B cell (primary cell): ENCODE measurements around the gene MNX1. TPM values are rescaled to one million over a fixed set of nuclear protein-coding genes. Genes with fewer than 3 reads are reported as not detected.
A peak's percentile ranks its signal among the peaks of the same experiment; 100 is the strongest.

ENCODE experiments used
- ATAC-seq: fragments of 200-7000 bp; cut with Tn5 transposase; one replicate; pipeline ENCODE4 v1.10.0; 2021; ENCODE audit warnings: low read depth, mild to moderate bottlenecking, moderate number of reproducible peaks, moderate library complexity
- CTCF ChIA-PET: fragments of 350-600 bp; sonication (Branson Sonifier 250); formaldehyde crosslinking; loops from one replicate; lab custom pipeline; 2021; ENCODE audit warnings: antibody characterized with exemption, inconsistent platforms; lab: Charles Lee
- POLR2A ChIA-PET: fragments of 350-600 bp; sonication (Branson Sonifier 250); formaldehyde crosslinking; loops from one replicate; lab custom pipeline; 2021; ENCODE audit warnings: antibody characterized with exemption; lab: Charles Lee
- DNase-seq: peaks from one replicate; pipeline ENCODE4 v3.0.0; 2013
- H2AFZ ChIP-seq: 2 replicates; pipeline ENCODE4 v1.6.1; 2012; ENCODE audit warnings: mild to moderate bottlenecking, low read depth, low read length; ENCODE audit not compliant: insufficient read depth, poor library complexity, severe bottlenecking
- H3K27ac ChIP-seq, 2 donors: 1 replicate in 1 of 2; 2 replicates in 1 of 2; pipeline ENCODE4 v1.5.1; 2012 to 2013; ENCODE audit warnings: low read length in 2 of 2, mild to moderate bottlenecking in 2 of 2, moderate library complexity in 1 of 2
- H3K27me3 ChIP-seq, 4 experiments: fragments of 200-600 bp in 1 of 4; sonication (generic) in 1 of 4; replicated peaks in 1 of 4; 1 replicate in 2 of 4; 2 replicates in 2 of 4; pipeline versions ENCODE4 v1.6.1 to v1.7.0; 2013 to 2016; ENCODE audit warnings: low read length in 3 of 4, mild to moderate bottlenecking in 2 of 4, mixed read lengths in 1 of 4, moderate library complexity in 1 of 4; ENCODE audit not compliant: insufficient read depth in 4 of 4, control insufficient read depth in 3 of 4; ENCODE audit errors: control extremely low read depth in 1 of 4
- H3K36me3 ChIP-seq, 2 experiments: replicated peaks in 1 of 2; 1 replicate in 1 of 2; 2 replicates in 1 of 2; pipeline versions ENCODE4 v1.6.1 to v1.7.1; 2013; ENCODE audit warnings: low read length in 1 of 2; ENCODE audit not compliant: insufficient read depth in 2 of 2, control insufficient read depth in 1 of 2; ENCODE audit errors: control extremely low read depth in 1 of 2, extremely low read depth in 1 of 2
- H3K4me1 ChIP-seq, 2 donors: fragments of 200-600 bp in 1 of 2; sonication (generic) in 1 of 2; 1 replicate in 1 of 2; 2 replicates in 1 of 2; pipeline versions ENCODE4 v1.5.1 to v1.6.1; 2013 to 2017; ENCODE audit warnings: low read length in 2 of 2; ENCODE audit not compliant: control insufficient read depth in 2 of 2, insufficient read depth in 2 of 2
- H3K4me2 ChIP-seq: replicated peaks from 2 replicates; pipeline ENCODE3; 2012; ENCODE audit warnings: mild to moderate bottlenecking, low read depth, low read length; ENCODE audit not compliant: poor library complexity, severe bottlenecking
- H3K4me3 ChIP-seq, 5 experiments: fragments of 200-600 bp in 1 of 5; sonication (generic) in 1 of 5; 1 replicate in 3 of 5; 2 replicates in 2 of 5; pipeline versions ENCODE4 v1.5.1 to v1.7.0; 2011 to 2016; ENCODE audit warnings: low read length in 4 of 5, mild to moderate bottlenecking in 4 of 5, low read depth in 2 of 5, control low read depth in 1 of 5, moderate library complexity in 1 of 5; ENCODE audit not compliant: insufficient read depth in 1 of 5; ENCODE audit errors: control extremely low read depth in 1 of 5, extremely low read depth in 1 of 5
- H3K79me2 ChIP-seq: fragments of 200-600 bp; sonication (generic); one replicate; pipeline ENCODE4 v1.6.0; 2016; ENCODE audit warnings: low read length; ENCODE audit not compliant: control insufficient read depth, insufficient read depth
- H3K9ac ChIP-seq: fragments of 200-600 bp; sonication (generic); 2 replicates; pipeline ENCODE4 v1.6.1; 2017; ENCODE audit warnings: mild to moderate bottlenecking, low read length, moderate library complexity
- H3K9me3 ChIP-seq, 3 donors: one replicate each; pipeline versions ENCODE4 v1.6.1 to v1.7.1; 2013; ENCODE audit warnings: low read length in 2 of 3; ENCODE audit not compliant: control insufficient read depth in 2 of 3, insufficient read depth in 1 of 3; ENCODE audit errors: control extremely low read depth in 1 of 3
- H4K20me1 ChIP-seq: 2 replicates; pipeline ENCODE4 v1.6.0; 2012; ENCODE audit warnings: mild to moderate bottlenecking, low read length; ENCODE audit not compliant: insufficient read depth, control insufficient read depth, poor library complexity, severe bottlenecking
- H3K27ac Mint-ChIP-seq: one replicate; pipeline ENCODE4 v1.8.0; 2021; ENCODE audit warnings: mixed read lengths
- H3K27me3 Mint-ChIP-seq: one replicate; pipeline ENCODE4 v1.8.0; 2021; ENCODE audit warnings: mixed read lengths
- H3K4me1 Mint-ChIP-seq: one replicate; pipeline ENCODE4 v1.8.0; 2021; ENCODE audit warnings: mixed read lengths
- H3K4me3 Mint-ChIP-seq: one replicate; pipeline ENCODE4 v1.8.0; 2021; ENCODE audit warnings: mixed read lengths
- H3K9me3 Mint-ChIP-seq: one replicate; pipeline ENCODE4 v1.8.0; 2022; ENCODE audit warnings: mixed read lengths; ENCODE audit not compliant: insufficient read depth
- EZH2 ChIP-seq: IDR thresholded peaks from 2 replicates; pipeline ENCODE4 v1.6.1; 2012; ENCODE audit warnings: borderline replicate concordance, low read depth, mild to moderate bottlenecking, moderate library complexity, low read length; ENCODE audit not compliant: insufficient read depth, poor library complexity, severe bottlenecking
- WGBS: methylation state at CpG from one replicate; pipeline ENCODE4 v1.1.5; 2013; ENCODE audit warnings: missing lambda C conversion rate; ENCODE audit not compliant: insufficient coverage; 5-methylcytosine and 5-hydroxymethylcytosine counted together
- intact Hi-C: fragments of 100-400 bp; cut with micrococcal nuclease; formaldehyde crosslinking; loops from one replicate; pipeline ENCODE4 v1.10.0; 2022
- polyA plus RNA-seq: library from polyadenylated mRNA; depleted of rRNA; stranded (reverse); fragments of >200 nt; gene quantifications from 2 replicates; pipeline ENCODE4 v1.2.3, GENCODE V29; 2012
- total RNA-seq, 2 donors: library from RNA; stranded (reverse); fragments of 120-200 nt in 1 of 2; gene quantifications; 1 replicate in 1 of 2; 2 replicates in 1 of 2; pipeline versions ENCODE4 v1.2.3 to v1.2.4, GENCODE V29; 2013 to 2022
- TF ChIP-seq, protein P1 (sequence below): fragments of 200-600 bp; IDR thresholded peaks from one replicate; pipeline ENCODE4 v1.8.0; 2022; ENCODE audit warnings: antibody characterized with exemption, mild to moderate bottlenecking

The MNX1 gene
- total and polyA plus RNA-seq, 2 donors (not counting 1 experiment from before 2014, with no cell fraction given): not detected

DNA sequence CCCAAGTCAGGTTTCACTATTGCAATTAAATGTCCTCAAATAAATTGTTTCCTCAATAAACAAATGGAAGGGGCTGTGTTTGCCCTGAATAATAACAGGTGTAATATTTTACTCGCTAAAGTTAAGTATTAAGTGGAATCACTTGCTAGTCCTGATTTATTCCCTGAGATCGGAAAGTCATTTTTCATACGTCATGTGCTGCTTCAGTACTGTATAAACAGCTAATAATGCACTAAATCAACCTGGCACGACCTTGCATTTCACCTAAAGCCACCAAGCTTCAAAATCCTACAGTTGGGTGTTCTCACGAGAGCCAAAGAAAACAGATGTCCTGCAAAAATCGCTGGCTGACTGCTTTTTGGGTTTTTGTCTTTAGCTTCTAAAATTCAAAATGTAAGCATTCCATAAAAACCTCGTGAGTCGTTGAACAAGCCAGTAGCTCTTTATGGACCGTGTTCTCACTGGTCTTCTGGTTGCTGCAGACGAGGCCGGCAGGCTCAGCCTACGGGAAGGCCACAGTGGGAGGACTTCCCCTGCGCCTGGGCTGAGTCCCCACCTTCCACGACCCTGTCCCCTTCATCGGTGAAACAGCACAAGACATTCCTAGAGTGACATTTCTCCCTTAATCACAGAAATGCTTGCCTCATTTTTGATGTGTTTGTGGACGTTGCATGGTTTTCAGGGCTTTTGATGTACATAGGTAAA is 17.9 kb upstream of the MNX1 start:
- no peak overlapping the region for H3K4me3 Mint-ChIP-seq
- H3K4me3 ChIP-seq: no peak overlapping the region
- no peaks in the 10 kb centered on the region for H3K9me3 ChIP-seq
- H2AFZ ChIP-seq: no peak overlapping the region
- no peak for DNase-seq
- intact Hi-C loops: no loop called here
- CTCF ChIA-PET: no interaction called here
- no peaks in the 10 kb centered on the region for H3K36me3 ChIP-seq
- no peak overlapping the region for H3K27ac Mint-ChIP-seq
- H3K9me3 Mint-ChIP-seq: no peaks in the 10 kb centered on the region
- no peaks in the 10 kb centered on the region for H4K20me1 ChIP-seq
- H3K9ac ChIP-seq: no peak overlapping the region
- H3K27ac ChIP-seq: no peak overlapping the region
- H3K27me3 Mint-ChIP-seq: peaks cover 65% of the 10 kb centered on the region
- no peaks in the 10 kb centered on the region for H3K79me2 ChIP-seq
- no peaks in the 10 kb centered on the region for H3K4me1 ChIP-seq
- peaks cover 0 to 33% (median 18%) of the 10 kb centered on the region in 4 experiments for H3K27me3 ChIP-seq
- no peak overlapping the region for H3K4me2 ChIP-seq
- H3K4me1 Mint-ChIP-seq: no peaks in the 10 kb centered on the region
- ATAC-seq: no peak
- TF ChIP-seq EZH2: no peak
- TF ChIP-seq, protein P1, sequence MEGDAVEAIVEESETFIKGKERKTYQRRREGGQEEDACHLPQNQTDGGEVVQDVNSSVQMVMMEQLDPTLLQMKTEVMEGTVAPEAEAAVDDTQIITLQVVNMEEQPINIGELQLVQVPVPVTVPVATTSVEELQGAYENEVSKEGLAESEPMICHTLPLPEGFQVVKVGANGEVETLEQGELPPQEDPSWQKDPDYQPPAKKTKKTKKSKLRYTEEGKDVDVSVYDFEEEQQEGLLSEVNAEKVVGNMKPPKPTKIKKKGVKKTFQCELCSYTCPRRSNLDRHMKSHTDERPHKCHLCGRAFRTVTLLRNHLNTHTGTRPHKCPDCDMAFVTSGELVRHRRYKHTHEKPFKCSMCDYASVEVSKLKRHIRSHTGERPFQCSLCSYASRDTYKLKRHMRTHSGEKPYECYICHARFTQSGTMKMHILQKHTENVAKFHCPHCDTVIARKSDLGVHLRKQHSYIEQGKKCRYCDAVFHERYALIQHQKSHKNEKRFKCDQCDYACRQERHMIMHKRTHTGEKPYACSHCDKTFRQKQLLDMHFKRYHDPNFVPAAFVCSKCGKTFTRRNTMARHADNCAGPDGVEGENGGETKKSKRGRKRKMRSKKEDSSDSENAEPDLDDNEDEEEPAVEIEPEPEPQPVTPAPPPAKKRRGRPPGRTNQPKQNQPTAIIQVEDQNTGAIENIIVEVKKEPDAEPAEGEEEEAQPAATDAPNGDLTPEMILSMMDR: no peak
- POLR2A ChIA-PET: no interaction called here
- 75% methylated on average over 9 of the region's 16 CpGs for WGBS

- no peak overlapping the region for H3K4me3 ChIP-seq
- CTCF ChIA-PET: no interaction called here
- no peak overlapping the region for H3K27ac ChIP-seq
- peaks cover 0 to 2% (median 0%) of the 10 kb centered on the region in 3 donors for H3K9me3 ChIP-seq
- Mint-ChIP-seq H3K4me3 (no peak overlapping the region), H3K27me3 (peaks cover 70% of the 10 kb centered on the region), H3K9me3 (no peaks in the 10 kb centered on the region), H3K4me1 (peaks cover 2% of the 10 kb centered on the region), H3K27ac (peak overlapping the region; percentile 57)
- no peak for DNase-seq
- no peaks in the 10 kb centered on the region for H3K79me2 ChIP-seq
- no peak for ATAC-seq
- H3K9ac ChIP-seq: no peak overlapping the region
- no peaks in the 10 kb centered on the region for H4K20me1 ChIP-seq
- H3K4me1 ChIP-seq: no peaks in the 10 kb centered on the region
- H3K27me3 ChIP-seq: peaks cover 0 to 40% (median 24%) of the 10 kb centered on the region in 4 experiments
- TF ChIP-seq, protein P1: no peak
- no peak for TF ChIP-seq EZH2
- no peaks in the 10 kb centered on the region for H3K36me3 ChIP-seq
- intact Hi-C loops: no loop called here
- H3K4me2 ChIP-seq: no peak overlapping the region
- POLR2A ChIA-PET: no interaction called here
- no peak overlapping the region for H2AFZ ChIP-seq
- 91% methylated on average over 8 of the region's 11 CpGs for WGBS
These were observed 17.2 kb upstream of the MNX1 start for GRCh38 chr7:157027568-157028198.
